Nephron progenitor cell (in vitro differentiated cells): ENCODE measurements around the gene MYADM.

Source experiments
- DNase-seq: peaks from one replicate; pipeline ENCODE4 v3.0.0; 2021
- H3K27ac Mint-ChIP-seq: 2 replicates; pipeline ENCODE4 v1.8.0; 2021; ENCODE audit warnings: mild to moderate bottlenecking, moderate library complexity, mixed read lengths
- H3K27me3 Mint-ChIP-seq: 2 replicates; pipeline ENCODE4 v1.8.0; 2021; ENCODE audit warnings: mild to moderate bottlenecking, low read depth, mixed read lengths; ENCODE audit not compliant: poor library complexity
- H3K36me3 Mint-ChIP-seq: 2 replicates; pipeline ENCODE4 v1.8.0; 2021; ENCODE audit warnings: low read depth, mixed read lengths
- H3K4me1 Mint-ChIP-seq: 2 replicates; pipeline ENCODE4 v1.8.0; 2021; ENCODE audit warnings: mixed read lengths
- H3K4me3 Mint-ChIP-seq: 2 replicates; pipeline ENCODE4 v1.8.0; 2021; ENCODE audit warnings: mild to moderate bottlenecking, moderate library complexity, mixed read lengths
- H3K9me3 Mint-ChIP-seq: 2 replicates; pipeline ENCODE4 v1.8.0; 2021; ENCODE audit warnings: mild to moderate bottlenecking, moderate library complexity, mixed read lengths
- CTCF ChIP-seq: fragments of 200-600 bp; sonication (generic); IDR thresholded peaks from 2 replicates; pipeline ENCODE4 v1.5.0; 2021; ENCODE audit warnings: antibody characterized with exemption

Gene MYADM

GRCh38 chr19:53898636-53899341 lies 31.1 kb downstream of the MYADM start:
- peaks cover 74% of the 10 kb centered on the region for H3K27me3 Mint-ChIP-seq
- H3K4me1 Mint-ChIP-seq: peaks cover 17% of the 10 kb centered on the region
- H3K4me3 Mint-ChIP-seq: peak overlapping the region; percentile 45
- no peaks in the 10 kb centered on the region for H3K36me3 Mint-ChIP-seq
- no peak for TF ChIP-seq CTCF
- no peak overlapping the region for H3K27ac Mint-ChIP-seq
- no peaks in the 10 kb centered on the region for H3K9me3 Mint-ChIP-seq
- DNase-seq: peak; percentile 82

GRCh38 chr19:53900191-53900860 lies 32.6 kb downstream of the MYADM start:
- Mint-ChIP-seq H3K27me3 (peaks cover 81% of the 10 kb centered on the region), H3K4me3 (no peak overlapping the region), H3K36me3 (no peaks in the 10 kb centered on the region), H3K27ac (no peak overlapping the region), H3K9me3 (no peaks in the 10 kb centered on the region), H3K4me1 (peaks cover 17% of the 10 kb centered on the region)
- no peak for TF ChIP-seq CTCF
- no peak for DNase-seq

GRCh38 chr19:53903055-53903680 lies 35.5 kb downstream of the MYADM start:
- Mint-ChIP-seq H3K27ac (peak overlapping the region; percentile 85), H3K4me1 (peaks cover 15% of the 10 kb centered on the region), H3K27me3 (peaks cover 88% of the 10 kb centered on the region), H3K9me3 (no peaks in the 10 kb centered on the region), H3K36me3 (no peaks in the 10 kb centered on the region), H3K4me3 (no peak overlapping the region)
- TF ChIP-seq CTCF: no peak
- DNase-seq: peak; percentile 73

- no peak overlapping the region for H3K27ac Mint-ChIP-seq
- no peaks in the 10 kb centered on the region for H3K9me3 Mint-ChIP-seq
- H3K27me3 Mint-ChIP-seq: peaks cover 88% of the 10 kb centered on the region
These were observed 37.2 kb downstream of the MYADM start for GRCh38 chr19:53904909-53905308.

GRCh38 chr19:53905787-53906186 lies 38.1 kb downstream of the MYADM start:
- no peak for TF ChIP-seq CTCF
- Mint-ChIP-seq H3K36me3 (no peaks in the 10 kb centered on the region), H3K27me3 (peaks cover 88% of the 10 kb centered on the region), H3K4me3 (no peak overlapping the region), H3K4me1 (peaks cover 27% of the 10 kb centered on the region), H3K9me3 (no peaks in the 10 kb centered on the region), H3K27ac (no peak overlapping the region)
- no peak for DNase-seq

More at GRCh38 chr19:53904909-53905308, 37.2 kb downstream of the MYADM start:
- DNase-seq: no peak
- H3K36me3 Mint-ChIP-seq: no peaks in the 10 kb centered on the region
- H3K4me1 Mint-ChIP-seq: peaks cover 18% of the 10 kb centered on the region
- H3K4me3 Mint-ChIP-seq: no peak overlapping the region
- TF ChIP-seq CTCF: no peak
